C4-2B (cell line): Measurements from ENCODE around the gene F12.

Source experiments
- H3K27ac ChIP-seq: fragments of 450-650 bp; 2 replicates; pipeline ENCODE4 v1.5.1; 2017
- CTCF ChIP-seq: fragments of 450-650 bp; conservative IDR thresholded peaks from 2 replicates; pipeline ENCODE4 v1.5.1; 2017; ENCODE audit warnings: mild to moderate bottlenecking
- ZFX ChIP-seq: fragments of 450-650 bp; IDR thresholded peaks from 2 replicates; pipeline ENCODE4 v1.6.1; 2017

Gene F12

GRCh38 chr5:177448244-177448950, 39.0 kb upstream of the F12 start:
- no peak for TF ChIP-seq ZFX
- H3K27ac ChIP-seq = peak overlapping the region; percentile 94

DNA sequence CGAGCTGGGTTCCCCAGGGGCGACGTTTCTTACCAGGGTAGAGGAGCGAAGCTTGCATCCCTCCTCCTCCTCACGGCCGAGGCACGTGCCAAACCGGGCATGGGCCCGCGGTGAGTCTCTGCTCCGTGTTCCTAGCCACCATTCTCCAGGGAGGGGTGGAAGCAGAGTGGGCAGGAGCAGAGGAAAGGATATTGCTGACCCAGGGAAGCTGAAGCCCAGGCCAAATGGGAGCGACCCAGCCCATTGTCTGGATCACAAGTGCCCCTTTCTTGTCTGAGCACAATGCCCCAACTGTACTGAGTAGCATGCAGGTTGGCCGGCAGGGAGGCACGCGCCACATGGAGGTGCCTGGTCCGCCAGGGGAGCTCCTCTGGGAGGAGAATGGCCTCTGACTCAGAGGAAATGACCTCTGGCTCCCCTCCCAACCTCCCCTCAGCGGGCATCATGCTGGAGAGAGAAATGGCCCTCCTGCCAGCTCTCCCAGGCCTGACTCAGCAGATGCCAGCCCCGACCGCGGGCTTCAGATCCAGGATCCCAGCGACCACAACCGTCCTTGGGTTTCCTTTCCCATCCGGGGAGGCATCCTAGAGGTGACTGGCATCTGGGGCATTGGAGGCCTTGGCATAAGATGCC, 38.4 kb upstream of the F12 start:
- TF ChIP-seq CTCF (no peak), ZFX (no peak)
- H3K27ac ChIP-seq = peak overlapping the region; percentile 94

DNA sequence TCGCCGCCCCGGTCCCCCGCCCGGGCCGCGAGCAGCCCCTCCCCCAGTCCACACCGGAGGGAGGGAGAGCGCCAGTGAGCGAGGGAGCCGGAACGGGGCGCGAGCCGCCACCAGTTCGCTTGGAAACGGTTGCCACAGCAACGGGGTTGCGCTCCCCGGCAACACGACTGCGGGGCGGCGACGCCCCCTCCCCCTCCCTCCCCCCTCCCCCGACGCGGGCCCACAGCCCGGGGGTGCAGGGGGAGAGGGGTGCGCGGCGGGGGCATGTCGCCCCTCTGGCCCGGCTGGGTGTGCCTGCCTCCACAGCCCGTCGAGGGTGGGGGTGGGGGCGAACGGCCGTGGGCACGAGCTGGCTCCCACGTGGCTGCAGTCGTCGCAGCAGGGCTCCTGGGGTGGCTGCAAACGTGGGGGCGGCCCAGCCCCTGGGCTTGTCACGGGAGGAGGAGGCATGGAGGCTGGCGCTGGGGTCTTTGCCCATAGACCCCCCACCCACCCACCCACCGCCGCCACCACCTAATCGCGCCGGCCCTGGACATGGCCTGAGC, 37.8 kb upstream of the F12 start:
- no peak for TF ChIP-seq CTCF
- TF ChIP-seq ZFX = 0 out of 2 replicates have a peak, but pooled peaks have one; percentile 0
- peak overlapping the region; percentile 94 for H3K27ac ChIP-seq

- H3K27ac ChIP-seq = peak within 1 kb of the TSS; percentile 94
- TF ChIP-seq ZFX = peak; percentile 49; the same call in 1 of the 2 replicates
- TF ChIP-seq CTCF = no peak
Measured at GRCh38 chr5:177446200-177447065, 37.1 kb upstream of the F12 start, which contains the start of gene PRR7. PRR7 (plus strand) TSS chr5:177446814; CDS start chr5:177455068, 8,254 bp downstream.

DNA sequence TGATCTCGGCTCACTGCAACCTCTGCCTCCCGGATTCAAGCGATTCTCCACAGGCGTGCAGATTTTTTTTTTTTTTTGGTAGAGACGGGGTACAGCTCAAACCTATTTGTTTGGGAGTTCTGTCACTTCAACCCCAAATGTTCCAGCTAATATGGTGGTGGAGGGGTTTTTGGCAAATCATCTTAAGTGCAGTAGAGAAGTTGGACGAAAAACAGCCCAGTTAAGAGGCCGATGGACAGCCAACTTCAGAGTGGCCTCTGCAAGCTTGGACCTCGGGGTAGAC, 36.5 kb upstream of the F12 start:
- TF ChIP-seq ZFX = no peak
- TF ChIP-seq CTCF = no peak
- H3K27ac ChIP-seq = peak overlapping the region; percentile 94

DNA sequence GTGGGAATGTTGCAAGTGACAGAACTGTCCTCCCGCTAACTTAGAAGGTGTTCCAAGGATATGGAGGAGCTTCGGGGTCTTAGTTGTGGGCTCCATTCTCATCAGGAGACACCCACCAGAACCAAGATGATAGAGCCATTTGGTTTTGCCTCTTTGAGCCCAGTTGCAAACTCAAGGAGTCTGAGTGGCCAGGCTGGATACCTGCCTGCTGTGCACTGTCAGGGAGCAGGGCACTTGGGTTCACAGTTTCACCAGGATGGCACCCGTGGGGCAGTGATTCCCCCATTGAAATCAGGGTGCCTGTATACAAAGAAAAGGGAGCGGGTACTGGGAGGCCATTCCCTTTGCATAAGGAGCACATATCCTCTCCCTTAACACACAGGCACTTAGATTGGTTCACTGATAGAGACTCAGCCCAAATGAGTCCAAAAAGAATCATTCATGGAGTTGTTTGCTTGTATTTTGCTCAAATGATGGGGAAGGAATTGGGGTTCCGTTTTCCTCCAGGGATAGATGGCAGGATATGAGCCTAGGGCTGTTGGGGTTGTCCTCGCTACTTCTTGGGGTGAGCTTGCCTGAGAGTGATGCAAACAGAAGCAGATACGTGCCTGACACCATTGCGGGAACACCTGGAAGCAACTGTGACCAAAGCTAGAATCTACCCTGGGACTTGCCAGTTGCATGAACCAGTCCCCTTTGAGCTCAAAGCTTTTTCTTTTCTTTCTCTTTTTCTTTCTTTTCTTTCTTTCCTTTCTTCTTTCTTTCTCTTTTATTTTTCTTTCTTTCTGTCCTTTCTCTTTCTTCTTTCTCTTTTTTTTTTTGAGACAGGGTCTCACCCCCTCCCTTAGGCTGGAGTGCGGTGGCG, 35.9 kb upstream of the F12 start:
- peak overlapping the region; percentile 94 for H3K27ac ChIP-seq
- no peak for TF ChIP-seq CTCF
- TF ChIP-seq ZFX = no peak
